Measurements from ENCODE around the gene IER2.

Gene IER2

DNA sequence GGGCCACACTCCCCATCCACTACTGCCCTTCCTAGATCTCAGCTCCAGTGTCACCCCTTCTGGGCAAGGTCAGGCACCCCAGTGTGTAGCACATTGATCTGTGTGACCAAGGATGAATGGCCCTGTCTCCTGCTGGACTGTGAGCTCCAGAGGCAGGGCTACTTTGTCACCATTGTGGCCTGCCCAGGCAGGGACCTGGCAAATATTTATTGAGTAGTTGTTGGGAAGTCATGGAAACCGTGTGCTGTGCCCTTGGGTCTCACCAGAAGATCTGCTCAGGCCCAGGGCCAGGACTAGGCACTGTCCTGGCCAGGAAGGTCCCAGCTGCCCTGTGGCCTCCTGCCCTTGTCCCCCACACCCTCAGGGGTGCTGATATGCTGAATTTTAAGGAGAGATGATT is 21.6 kb upstream of the IER2 start:
- Histone ChIP-seq H4K20me1 (ENCODE audit: low read depth, low read length) (peaks cover 4% of the 10 kb centered on the region; the same call in 1 of the 2 replicates), H3K9me3 (ENCODE audit: insufficient read depth, low read length) (no peaks in the 10 kb centered on the region), H3K36me3 (ENCODE audit: low read length) (no peaks in the 10 kb centered on the region), H3K27ac (ENCODE audit: low read depth, low read length) (no peak overlapping the region), H3K27me3 (ENCODE audit: low read length) (no peaks in the 10 kb centered on the region), H3K4me2 (ENCODE audit: low read depth, low read length, poor library complexity, severe bottlenecking) (no peak overlapping the region), H2AFZ (ENCODE audit: low read depth, low read length, severe bottlenecking) (no peak overlapping the region), H3K9ac (ENCODE audit: low read length) (no peak overlapping the region), H3K9me2 (replicated peaks; ENCODE audit: insufficient read depth, low read length) (no peaks in the 10 kb centered on the region), H3F3A (ENCODE audit: insufficient read depth) (no peaks in the 10 kb centered on the region), H3K4me3 (ENCODE audit: insufficient read depth, low read length, poor library complexity, severe bottlenecking) (no peak overlapping the region), H3K79me2 (ENCODE audit: insufficient read depth, low read length) (peaks cover 52% of the 10 kb centered on the region)
- TF ChIP-seq, protein P1, sequence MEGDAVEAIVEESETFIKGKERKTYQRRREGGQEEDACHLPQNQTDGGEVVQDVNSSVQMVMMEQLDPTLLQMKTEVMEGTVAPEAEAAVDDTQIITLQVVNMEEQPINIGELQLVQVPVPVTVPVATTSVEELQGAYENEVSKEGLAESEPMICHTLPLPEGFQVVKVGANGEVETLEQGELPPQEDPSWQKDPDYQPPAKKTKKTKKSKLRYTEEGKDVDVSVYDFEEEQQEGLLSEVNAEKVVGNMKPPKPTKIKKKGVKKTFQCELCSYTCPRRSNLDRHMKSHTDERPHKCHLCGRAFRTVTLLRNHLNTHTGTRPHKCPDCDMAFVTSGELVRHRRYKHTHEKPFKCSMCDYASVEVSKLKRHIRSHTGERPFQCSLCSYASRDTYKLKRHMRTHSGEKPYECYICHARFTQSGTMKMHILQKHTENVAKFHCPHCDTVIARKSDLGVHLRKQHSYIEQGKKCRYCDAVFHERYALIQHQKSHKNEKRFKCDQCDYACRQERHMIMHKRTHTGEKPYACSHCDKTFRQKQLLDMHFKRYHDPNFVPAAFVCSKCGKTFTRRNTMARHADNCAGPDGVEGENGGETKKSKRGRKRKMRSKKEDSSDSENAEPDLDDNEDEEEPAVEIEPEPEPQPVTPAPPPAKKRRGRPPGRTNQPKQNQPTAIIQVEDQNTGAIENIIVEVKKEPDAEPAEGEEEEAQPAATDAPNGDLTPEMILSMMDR (IDR thresholded peaks at IDR 0.05; ENCODE audit: insufficient read depth, low read length, poor library complexity, severe bottlenecking): no peak
- no peak for TF ChIP-seq EZH2phosphoT487 (conservative IDR thresholded peaks at IDR 0.05; ENCODE audit: low read length)

DNA sequence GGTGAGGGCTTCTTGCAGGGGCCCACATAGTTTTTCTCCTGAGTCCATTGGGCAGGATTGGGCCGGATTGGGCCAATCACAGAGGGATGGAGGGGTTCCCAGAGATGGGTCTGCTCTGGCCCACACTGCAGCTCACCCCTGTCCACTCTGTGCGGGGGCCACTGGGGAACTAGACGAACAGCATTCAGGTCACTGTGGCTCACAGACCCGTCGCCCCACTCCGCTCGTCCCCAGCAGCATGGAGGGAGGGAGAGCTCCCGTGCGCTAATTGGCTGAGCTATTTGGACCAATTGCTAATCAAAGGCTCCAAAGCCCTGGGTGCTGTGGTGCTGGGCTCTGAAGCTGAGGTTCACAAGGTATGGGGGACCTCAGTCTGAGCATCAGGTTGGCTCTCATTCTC is 20.8 kb upstream of the IER2 start:
- H2AFZ ChIP-seq (ENCODE audit: low read depth, low read length, severe bottlenecking): no peak overlapping the region
- no peak overlapping the region for H3K4me3 ChIP-seq (ENCODE audit: insufficient read depth, low read length, poor library complexity, severe bottlenecking)
- H3K4me2 ChIP-seq (ENCODE audit: low read depth, low read length, poor library complexity, severe bottlenecking): no peak overlapping the region
- H3K9ac ChIP-seq (ENCODE audit: low read length): no peak overlapping the region
- H3K36me3 ChIP-seq (ENCODE audit: low read length): no peaks in the 10 kb centered on the region
- H3K27me3 ChIP-seq (ENCODE audit: low read length): no peaks in the 10 kb centered on the region
- H4K20me1 ChIP-seq (ENCODE audit: low read depth, low read length): peaks cover 5% of the 10 kb centered on the region; the same call in 1 of the 2 replicates
- H3K9me2 ChIP-seq (replicated peaks; ENCODE audit: insufficient read depth, low read length): no peaks in the 10 kb centered on the region
- H3K9me3 ChIP-seq (ENCODE audit: insufficient read depth, low read length): no peaks in the 10 kb centered on the region
- peaks cover 48% of the 10 kb centered on the region for H3K79me2 ChIP-seq (ENCODE audit: insufficient read depth, low read length)
- TF ChIP-seq EZH2phosphoT487 (conservative IDR thresholded peaks at IDR 0.05; ENCODE audit: low read length): no peak
- TF ChIP-seq, protein P1 (IDR thresholded peaks at IDR 0.05; ENCODE audit: insufficient read depth, low read length, poor library complexity, severe bottlenecking): no peak
- no peak overlapping the region for H3K27ac ChIP-seq (ENCODE audit: low read depth, low read length)
- no peaks in the 10 kb centered on the region for H3F3A ChIP-seq (ENCODE audit: insufficient read depth)

DNA sequence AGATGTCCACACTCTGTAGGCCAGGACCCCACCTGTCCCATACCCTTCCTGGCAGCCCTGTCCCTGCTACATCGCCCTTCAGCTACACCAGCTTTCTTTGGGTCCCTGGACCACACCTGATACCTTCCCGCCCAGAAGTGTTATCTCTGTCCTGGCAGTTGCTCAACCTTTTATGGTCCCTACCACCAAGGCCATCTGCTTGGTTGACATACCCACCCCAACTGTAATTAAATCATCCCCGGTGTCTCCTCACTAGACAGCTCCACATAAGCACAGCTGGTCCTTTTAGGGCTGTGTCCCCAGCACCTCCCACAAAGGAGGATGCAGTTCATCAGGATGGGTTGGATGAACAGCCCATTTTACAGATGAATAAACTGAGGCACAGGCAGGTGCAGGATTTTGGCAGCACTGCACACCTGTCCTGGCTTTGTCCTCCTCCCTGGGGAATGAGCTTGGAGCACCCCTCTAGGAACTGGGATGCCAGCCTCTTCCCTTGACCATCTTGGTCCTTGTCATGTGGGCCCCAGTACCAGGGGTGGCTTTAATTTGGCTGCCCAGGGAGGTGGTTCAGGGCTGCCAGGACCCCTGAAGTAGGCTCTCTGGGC is 19.2 kb upstream of the IER2 start:
- Histone ChIP-seq H3F3A (ENCODE audit: insufficient read depth) (no peaks in the 10 kb centered on the region), H3K4me3 (ENCODE audit: insufficient read depth, low read length, poor library complexity, severe bottlenecking) (no peak overlapping the region), H3K27ac (ENCODE audit: low read depth, low read length) (no peak overlapping the region), H4K20me1 (ENCODE audit: low read depth, low read length) (peaks cover 5% of the 10 kb centered on the region; the same call in 1 of the 2 replicates), H3K9ac (ENCODE audit: low read length) (no peak overlapping the region), H3K4me2 (ENCODE audit: low read depth, low read length, poor library complexity, severe bottlenecking) (no peak overlapping the region), H3K79me2 (ENCODE audit: insufficient read depth, low read length) (peaks cover 48% of the 10 kb centered on the region), H3K36me3 (ENCODE audit: low read length) (no peaks in the 10 kb centered on the region), H3K27me3 (ENCODE audit: low read length) (no peaks in the 10 kb centered on the region), H2AFZ (ENCODE audit: low read depth, low read length, severe bottlenecking) (no peak overlapping the region), H3K9me3 (ENCODE audit: insufficient read depth, low read length) (no peaks in the 10 kb centered on the region), H3K9me2 (replicated peaks; ENCODE audit: insufficient read depth, low read length) (no peaks in the 10 kb centered on the region)
- no peak for TF ChIP-seq EZH2phosphoT487 (conservative IDR thresholded peaks at IDR 0.05; ENCODE audit: low read length)
- TF ChIP-seq, protein P1 (IDR thresholded peaks at IDR 0.05; ENCODE audit: insufficient read depth, low read length, poor library complexity, severe bottlenecking): no peak
